ENCODE measurements around the gene TOMM7. TPM values are rescaled to one million over a fixed set of nuclear protein-coding genes. Genes with fewer than 3 reads are reported as not detected.

TOMM7 gene
- total and polyA plus RNA-seq, 9 of the 15 experiments (the other 6 are each of a cell fraction or from before 2014, with no cell fraction given), result 283 to 1,717 (median 638) TPM

DNA sequence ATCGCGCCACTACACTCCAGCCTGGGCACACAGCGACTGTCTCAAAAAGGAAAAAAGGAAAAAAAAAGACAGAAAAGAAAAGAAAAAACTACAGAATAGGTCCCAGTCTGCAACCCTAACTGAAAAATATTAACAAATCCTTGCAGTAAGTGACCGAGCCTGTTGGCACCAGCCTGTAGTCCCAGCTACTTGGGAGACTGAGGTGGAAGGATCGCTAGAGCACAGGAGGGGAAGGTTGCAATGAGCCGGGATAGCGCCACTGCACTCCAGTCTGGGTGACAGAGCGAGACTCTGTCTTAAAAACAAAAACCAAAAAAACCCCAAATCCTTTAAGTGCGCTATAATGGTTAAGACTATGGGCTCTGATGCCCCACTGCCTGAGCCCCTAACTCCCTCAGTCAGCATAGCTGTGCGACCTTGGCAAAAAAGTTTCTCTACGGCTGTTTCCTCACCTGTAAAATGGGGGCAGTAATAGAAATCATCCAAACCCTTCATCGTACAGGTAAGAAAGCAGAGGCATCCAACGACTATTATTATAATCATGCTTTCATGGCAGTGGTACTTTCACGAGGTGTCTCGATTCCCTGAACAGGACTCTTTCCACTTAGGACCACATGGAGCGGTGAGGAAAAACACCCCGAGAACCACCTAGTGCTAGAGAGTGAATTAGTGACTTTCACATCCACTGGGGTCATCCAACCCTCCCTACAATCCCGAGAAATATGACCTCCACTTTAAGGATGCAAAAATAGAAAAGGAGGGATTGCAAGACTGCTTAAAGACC lies 755 bp downstream of the TOMM7 start (continued):
- TF ChIP-seq RBM25 (IDR thresholded peaks at IDR 0.05; ENCODE audit: low read depth, low read length, severe bottlenecking) (peak; percentile 53), ZNF766 (CRISPR knock-in tag; conservative IDR thresholded peaks at IDR 0.05) (no peak), NUFIP1 (IDR thresholded peaks at IDR 0.05; ENCODE audit: partially characterized antibody) (peak; percentile 14), SMARCA5 (IDR thresholded peaks at IDR 0.05) (no peak), NBN (IDR thresholded peaks at IDR 0.05; ENCODE audit: low read depth) (0 out of 2 replicates have a peak, but pooled peaks have one; percentile 9), PURB (CRISPR knock-in tag; IDR thresholded peaks at IDR 0.05; ENCODE audit: low read depth) (no peak), ZNF124 (CRISPR knock-in tag; IDR thresholded peaks at IDR 0.05) (no peak), ETV6 (IDR thresholded peaks at IDR 0.05; ENCODE audit: borderline replicate concordance in 1 of 2, low read depth in 2 of 2, low read length in 1 of 2) (no peak), ETV6 (CRISPR knock-in tag; IDR thresholded peaks at IDR 0.05; ENCODE audit: borderline replicate concordance) (peak; percentile 38; the same call in 1 of the 2 replicates), TEAD1 (CRISPR knock-in tag; IDR thresholded peaks at IDR 0.05) (0 out of 4 replicates have a peak, but pooled peaks of 1 of the 2 experiments have one; percentile 17), GTF2A2 (tag; IDR thresholded peaks at IDR 0.05) (no peak), KLF10 (CRISPR knock-in tag; IDR thresholded peaks at IDR 0.05) (no peak), ADNP (tag; IDR thresholded peaks at IDR 0.05) (0 out of 2 replicates have a peak, but pooled peaks have one; percentile 12), HDAC1 (IDR thresholded peaks at IDR 0.05) (peak in 1 of 2 experiments; percentile 7; a peak in 1 of 4 replicates), TAF1 (IDR thresholded peaks at IDR 0.05; ENCODE audit: control insufficient read depth, extremely low read depth, insufficient read depth, low read length, severe bottlenecking) (peak; percentile 1)
- TF ChIP-seq, protein P1, sequence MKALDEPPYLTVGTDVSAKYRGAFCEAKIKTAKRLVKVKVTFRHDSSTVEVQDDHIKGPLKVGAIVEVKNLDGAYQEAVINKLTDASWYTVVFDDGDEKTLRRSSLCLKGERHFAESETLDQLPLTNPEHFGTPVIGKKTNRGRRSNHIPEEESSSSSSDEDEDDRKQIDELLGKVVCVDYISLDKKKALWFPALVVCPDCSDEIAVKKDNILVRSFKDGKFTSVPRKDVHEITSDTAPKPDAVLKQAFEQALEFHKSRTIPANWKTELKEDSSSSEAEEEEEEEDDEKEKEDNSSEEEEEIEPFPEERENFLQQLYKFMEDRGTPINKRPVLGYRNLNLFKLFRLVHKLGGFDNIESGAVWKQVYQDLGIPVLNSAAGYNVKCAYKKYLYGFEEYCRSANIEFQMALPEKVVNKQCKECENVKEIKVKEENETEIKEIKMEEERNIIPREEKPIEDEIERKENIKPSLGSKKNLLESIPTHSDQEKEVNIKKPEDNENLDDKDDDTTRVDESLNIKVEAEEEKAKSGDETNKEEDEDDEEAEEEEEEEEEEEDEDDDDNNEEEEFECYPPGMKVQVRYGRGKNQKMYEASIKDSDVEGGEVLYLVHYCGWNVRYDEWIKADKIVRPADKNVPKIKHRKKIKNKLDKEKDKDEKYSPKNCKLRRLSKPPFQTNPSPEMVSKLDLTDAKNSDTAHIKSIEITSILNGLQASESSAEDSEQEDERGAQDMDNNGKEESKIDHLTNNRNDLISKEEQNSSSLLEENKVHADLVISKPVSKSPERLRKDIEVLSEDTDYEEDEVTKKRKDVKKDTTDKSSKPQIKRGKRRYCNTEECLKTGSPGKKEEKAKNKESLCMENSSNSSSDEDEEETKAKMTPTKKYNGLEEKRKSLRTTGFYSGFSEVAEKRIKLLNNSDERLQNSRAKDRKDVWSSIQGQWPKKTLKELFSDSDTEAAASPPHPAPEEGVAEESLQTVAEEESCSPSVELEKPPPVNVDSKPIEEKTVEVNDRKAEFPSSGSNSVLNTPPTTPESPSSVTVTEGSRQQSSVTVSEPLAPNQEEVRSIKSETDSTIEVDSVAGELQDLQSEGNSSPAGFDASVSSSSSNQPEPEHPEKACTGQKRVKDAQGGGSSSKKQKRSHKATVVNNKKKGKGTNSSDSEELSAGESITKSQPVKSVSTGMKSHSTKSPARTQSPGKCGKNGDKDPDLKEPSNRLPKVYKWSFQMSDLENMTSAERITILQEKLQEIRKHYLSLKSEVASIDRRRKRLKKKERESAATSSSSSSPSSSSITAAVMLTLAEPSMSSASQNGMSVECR (CRISPR knock-in tag; IDR thresholded peaks at IDR 0.05), result no peak
- TF ChIP-seq, protein P2, sequence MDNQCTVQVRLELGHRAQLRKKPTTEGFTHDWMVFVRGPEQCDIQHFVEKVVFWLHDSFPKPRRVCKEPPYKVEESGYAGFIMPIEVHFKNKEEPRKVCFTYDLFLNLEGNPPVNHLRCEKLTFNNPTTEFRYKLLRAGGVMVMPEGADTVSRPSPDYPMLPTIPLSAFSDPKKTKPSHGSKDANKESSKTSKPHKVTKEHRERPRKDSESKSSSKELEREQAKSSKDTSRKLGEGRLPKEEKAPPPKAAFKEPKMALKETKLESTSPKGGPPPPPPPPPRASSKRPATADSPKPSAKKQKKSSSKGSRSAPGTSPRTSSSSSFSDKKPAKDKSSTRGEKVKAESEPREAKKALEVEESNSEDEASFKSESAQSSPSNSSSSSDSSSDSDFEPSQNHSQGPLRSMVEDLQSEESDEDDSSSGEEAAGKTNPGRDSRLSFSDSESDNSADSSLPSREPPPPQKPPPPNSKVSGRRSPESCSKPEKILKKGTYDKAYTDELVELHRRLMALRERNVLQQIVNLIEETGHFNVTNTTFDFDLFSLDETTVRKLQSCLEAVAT (IDR thresholded peaks at IDR 0.05), result peak; percentile 57 to 64; a peak in 1 of 4 replicates
- TF ChIP-seq, protein P3, sequence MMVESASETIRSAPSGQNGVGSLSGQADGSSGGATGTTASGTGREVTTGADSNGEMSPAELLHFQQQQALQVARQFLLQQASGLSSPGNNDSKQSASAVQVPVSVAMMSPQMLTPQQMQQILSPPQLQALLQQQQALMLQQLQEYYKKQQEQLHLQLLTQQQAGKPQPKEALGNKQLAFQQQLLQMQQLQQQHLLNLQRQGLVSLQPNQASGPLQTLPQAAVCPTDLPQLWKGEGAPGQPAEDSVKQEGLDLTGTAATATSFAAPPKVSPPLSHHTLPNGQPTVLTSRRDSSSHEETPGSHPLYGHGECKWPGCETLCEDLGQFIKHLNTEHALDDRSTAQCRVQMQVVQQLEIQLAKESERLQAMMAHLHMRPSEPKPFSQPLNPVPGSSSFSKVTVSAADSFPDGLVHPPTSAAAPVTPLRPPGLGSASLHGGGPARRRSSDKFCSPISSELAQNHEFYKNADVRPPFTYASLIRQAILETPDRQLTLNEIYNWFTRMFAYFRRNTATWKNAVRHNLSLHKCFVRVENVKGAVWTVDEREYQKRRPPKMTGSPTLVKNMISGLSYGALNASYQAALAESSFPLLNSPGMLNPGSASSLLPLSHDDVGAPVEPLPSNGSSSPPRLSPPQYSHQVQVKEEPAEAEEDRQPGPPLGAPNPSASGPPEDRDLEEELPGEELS (CRISPR knock-in tag; IDR thresholded peaks at IDR 0.05; ENCODE audit: borderline replicate concordance), result 0 out of 2 replicates have a peak, but pooled peaks have one; percentile 55
- TF ChIP-seq, protein P4, sequence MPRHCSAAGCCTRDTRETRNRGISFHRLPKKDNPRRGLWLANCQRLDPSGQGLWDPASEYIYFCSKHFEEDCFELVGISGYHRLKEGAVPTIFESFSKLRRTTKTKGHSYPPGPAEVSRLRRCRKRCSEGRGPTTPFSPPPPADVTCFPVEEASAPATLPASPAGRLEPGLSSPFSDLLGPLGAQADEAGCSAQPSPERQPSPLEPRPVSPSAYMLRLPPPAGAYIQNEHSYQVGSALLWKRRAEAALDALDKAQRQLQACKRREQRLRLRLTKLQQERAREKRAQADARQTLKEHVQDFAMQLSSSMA (CRISPR knock-in tag; IDR thresholded peaks at IDR 0.05), result no peak

All from K562 (cell line).